Activated CD8-positive, alpha-beta memory T cell treated with anti-CD3 and anti-CD28 coated beads for 36 hours (primary cell): ENCODE data around the gene CCNG2. TPM values are rescaled to one million over a fixed set of nuclear protein-coding genes. Genes with fewer than 3 reads are reported as not detected.

Experiments
- CTCF ChIA-PET: fragments of 350-600 bp; sonication (Branson Sonifier 250); formaldehyde crosslinking; loops from one replicate; lab custom pipeline; 2021; ENCODE audit warnings: antibody characterized with exemption; lab: Charles Lee
- POLR2A ChIA-PET: fragments of 350-600 bp; sonication (Branson Sonifier 250); formaldehyde crosslinking; loops from one replicate; lab custom pipeline; 2021; ENCODE audit warnings: antibody characterized with exemption; lab: Charles Lee
- total RNA-seq, 2 experiments: library from RNA; stranded (reverse); gene quantifications; one replicate each; pipeline ENCODE4 v1.2.3, GENCODE V29; 2021

CCNG2 gene
- total RNA-seq, 2 experiments from 2014 or later, result 4.9 to 5.5 TPM

- ChIA-PET POLR2A (interaction anchor here (0.5 kb wide), 1 partner anchor 9 kb away, joined by 6 read pairs; no protein-coding TSS in a partner anchor), CTCF (no interaction called here)
Measured at GRCh38 chr4:77169481-77169880, 12.5 kb downstream of the CCNG2 start.

GRCh38 chr4:77170926-77171325, 13.9 kb downstream of the CCNG2 start:
- POLR2A ChIA-PET, result no interaction called here
- CTCF ChIA-PET, result no interaction called here

- CTCF ChIA-PET, result no interaction called here
- POLR2A ChIA-PET, result no interaction called here
Measured at GRCh38 chr4:77172336-77172735, 15.3 kb downstream of the CCNG2 start.

- CTCF ChIA-PET, result no interaction called here
Measured at GRCh38 chr4:77174426-77174825, 17.4 kb downstream of the CCNG2 start.

GRCh38 chr4:77175201-77175611, 18.2 kb downstream of the CCNG2 start:
- ChIA-PET CTCF (interaction anchor here (0.6 to 0.7 kb wide), 2 partner anchors 16 to 29 kb away, joined by 3 to 4 read pairs; no protein-coding TSS in a partner anchor), POLR2A (no interaction called here)

More at GRCh38 chr4:77174426-77174825, 17.4 kb downstream of the CCNG2 start:
- POLR2A ChIA-PET, result no interaction called here

GRCh38 chr4:77176640-77177039, 19.6 kb downstream of the CCNG2 start:
- ChIA-PET CTCF (interaction anchor here (1.0 kb wide), 1 partner anchor 131 kb away, joined by 7 read pairs; no protein-coding TSS in a partner anchor), POLR2A (no interaction called here)

GRCh38 chr4:77177199-77177598, 20.2 kb downstream of the CCNG2 start:
- ChIA-PET POLR2A (no interaction called here), CTCF (no interaction called here)

GRCh38 chr4:77178560-77178959, 21.6 kb downstream of the CCNG2 start:
- CTCF ChIA-PET, result no interaction called here
- POLR2A ChIA-PET, result no interaction called here

GRCh38 chr4:77179519-77179918, 22.5 kb downstream of the CCNG2 start:
- ChIA-PET CTCF (interaction anchor here (0.6 kb wide), 1 partner anchor 18 kb away, joined by 7 read pairs; no protein-coding TSS in a partner anchor), POLR2A (no interaction called here)

- CTCF ChIA-PET, result no interaction called here
- POLR2A ChIA-PET, result no interaction called here
Measured at GRCh38 chr4:77181720-77182119, 24.7 kb downstream of the CCNG2 start.

- POLR2A ChIA-PET, result no interaction called here
- CTCF ChIA-PET, result no interaction called here
Measured at GRCh38 chr4:77183777-77184420, 26.9 kb downstream of the CCNG2 start.

GRCh38 chr4:77184974-77185373, 28.0 kb downstream of the CCNG2 start:
- ChIA-PET CTCF (no interaction called here), POLR2A (no interaction called here)

GRCh38 chr4:77185686-77186085, 28.7 kb downstream of the CCNG2 start:
- POLR2A ChIA-PET, result no interaction called here
- CTCF ChIA-PET, result no interaction called here

GRCh38 chr4:77187322-77187721, 30.3 kb downstream of the CCNG2 start:
- POLR2A ChIA-PET, result interaction anchor here (0.6 kb wide), 1 partner anchor 14 kb away, joined by 4 read pairs; no protein-coding TSS in a partner anchor
- CTCF ChIA-PET, result no interaction called here

GRCh38 chr4:77188498-77189220, 31.7 kb downstream of the CCNG2 start:
- POLR2A ChIA-PET, result no interaction called here

GRCh38 chr4:77189412-77189811, 32.4 kb downstream of the CCNG2 start:
- ChIA-PET CTCF (no interaction called here), POLR2A (no interaction called here)

More at GRCh38 chr4:77188498-77189220, 31.7 kb downstream of the CCNG2 start:
- CTCF ChIA-PET, result no interaction called here

GRCh38 chr4:77190053-77190452, 33.0 kb downstream of the CCNG2 start:
- ChIA-PET CTCF (no interaction called here), POLR2A (no interaction called here)

- CTCF ChIA-PET, result interaction anchor here (0.7 to 2.9 kb wide), 3 partner anchors 11 to 123 kb away, joined by 3 to 13 read pairs (median 5); no protein-coding TSS in a partner anchor
Measured at GRCh38 chr4:77193046-77193445, 36.0 kb downstream of the CCNG2 start.

GRCh38 chr4:77193511-77194102, 36.6 kb downstream of the CCNG2 start:
- CTCF ChIA-PET, result interaction anchor here (0.7 to 2.9 kb wide), 3 partner anchors 10 to 123 kb away, joined by 3 to 13 read pairs (median 5); no protein-coding TSS in a partner anchor
- POLR2A ChIA-PET, result interaction anchor here (0.9 kb wide), 1 partner anchor 12 kb away, joined by 3 read pairs; no protein-coding TSS in a partner anchor

More at GRCh38 chr4:77193046-77193445, 36.0 kb downstream of the CCNG2 start:
- POLR2A ChIA-PET, result interaction anchor here (0.9 kb wide), 1 partner anchor 12 kb away, joined by 3 read pairs; no protein-coding TSS in a partner anchor

- CTCF ChIA-PET, result interaction anchor here (1.4 to 2.9 kb wide), 2 partner anchors 9 to 99 kb away, joined by 3 to 13 read pairs; no protein-coding TSS in a partner anchor
- POLR2A ChIA-PET, result no interaction called here
Measured at GRCh38 chr4:77194366-77194765, 37.4 kb downstream of the CCNG2 start.
